Activated naive CD4-positive, alpha-beta T cell treated with Interleukin-2 at 50 U/mL for 16 hours (primary cell): Measurements from ENCODE around the gene DPPA5.
"Not testable (repeated sequence)": the region's sequence is repeated elsewhere in the genome, so short reads cannot be mapped to it uniquely, and the experiment has no call there.

Source experiments
- DNase-seq: peaks from one replicate; pipeline ENCODE4 v3.0.0-alpha.2; 2020

The DPPA5 gene

DNA sequence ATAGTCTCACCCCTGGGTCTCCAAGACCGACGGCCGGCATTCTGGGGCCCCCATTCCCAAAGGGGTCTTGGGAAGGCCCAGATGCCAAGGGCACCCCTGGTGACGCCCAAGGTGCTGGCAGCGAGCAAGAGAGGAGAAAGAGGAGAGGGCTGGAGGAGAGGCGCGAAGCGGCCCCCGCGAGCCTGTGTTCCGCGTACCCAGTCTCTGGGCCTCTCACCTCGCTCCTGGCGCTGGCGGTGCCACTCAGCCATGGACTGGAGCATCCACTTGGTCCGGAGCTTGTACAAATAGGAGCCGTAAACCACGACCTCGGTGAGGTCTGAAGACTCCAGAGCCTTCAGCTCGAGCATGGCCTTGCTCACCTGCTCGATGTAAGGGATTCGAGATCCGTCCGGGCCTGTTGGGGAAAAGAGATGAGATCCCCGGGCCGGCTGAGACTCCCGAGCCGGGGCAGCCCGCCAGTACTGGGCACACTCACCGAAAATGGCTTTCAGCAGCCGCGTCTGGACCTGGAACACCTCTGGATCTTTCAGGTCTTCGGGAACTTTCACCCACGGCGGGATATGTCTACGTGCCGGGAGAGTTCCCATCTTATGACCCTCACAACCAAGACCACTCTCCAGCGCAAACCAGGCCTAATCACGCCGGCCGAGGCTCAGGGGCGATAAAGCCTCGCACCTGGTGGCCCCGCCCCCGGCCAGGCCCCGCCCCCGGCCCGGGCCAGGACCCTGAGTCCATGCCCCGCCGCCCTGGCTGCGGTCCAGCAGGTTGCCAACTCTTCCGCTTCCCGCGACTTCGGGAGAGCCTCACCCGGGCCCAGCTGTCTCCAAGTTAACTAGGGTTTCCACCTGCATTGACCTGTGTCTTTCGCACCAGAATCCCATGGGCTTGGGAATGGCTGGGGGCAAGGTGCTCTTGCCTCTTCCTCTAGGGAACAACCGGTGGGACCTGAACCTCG lies at the start of gene DPPA5:
TSS of gene DPPA5 (minus strand) at position 641 of the 958 bp plus-strand sequence. CDS start at position 590, 51 bp downstream.
- no peak for DNase-seq

DNA sequence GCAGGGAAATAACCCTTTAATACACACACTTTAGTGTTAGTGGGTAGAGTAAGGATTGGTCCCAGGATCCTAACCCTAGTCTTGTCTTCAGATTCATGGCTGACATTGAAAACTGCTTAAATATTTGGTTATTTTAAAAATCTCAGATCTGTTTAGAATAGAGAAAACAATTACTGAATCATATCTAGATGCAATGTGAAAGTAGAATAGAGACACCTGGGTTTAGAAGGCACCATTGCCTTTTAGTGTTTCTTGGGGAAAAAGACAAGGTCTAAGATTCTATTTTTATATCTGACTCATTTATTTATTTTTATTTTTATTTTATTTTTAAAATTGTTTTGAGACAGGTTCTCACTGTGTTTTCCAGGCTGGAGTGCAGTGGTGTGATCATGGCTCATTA lies 46.6 kb upstream of the DPPA5 start:
- no peak for DNase-seq

GRCh38 chr6:73395875-73396274 lies 41.8 kb upstream of the DPPA5 start:
- DNase-seq, result no peak

GRCh38 chr6:73394577-73395354 lies 40.7 kb upstream of the DPPA5 start, which contains the start of gene DDX43:
TSS of gene DDX43 (plus strand) at chr6:73394828. CDS start at chr6:73394906, 78 bp downstream.
- peak; percentile 36 for DNase-seq

DNA sequence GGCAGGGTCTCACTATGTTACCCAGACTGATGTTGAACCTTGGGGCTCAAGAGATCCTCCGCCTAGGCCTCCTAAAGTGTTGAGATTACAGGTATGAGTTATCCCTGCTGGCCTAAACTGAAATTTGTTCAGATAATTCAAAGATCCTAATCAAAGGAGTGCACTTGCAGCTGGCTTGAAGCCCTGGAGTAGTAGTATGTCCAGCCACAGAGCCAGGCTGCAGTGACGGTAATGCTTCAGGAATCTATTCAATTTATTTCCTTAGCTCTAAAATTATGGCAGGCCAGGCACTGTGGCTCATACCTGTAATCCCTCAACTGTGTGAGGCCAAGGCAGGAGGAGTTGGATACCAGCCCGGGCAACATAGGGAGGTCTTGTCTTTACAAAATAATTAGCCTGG lies 39.2 kb upstream of the DPPA5 start:
- no peak for DNase-seq

- not testable (repeated sequence) for DNase-seq
Observed at GRCh38 chr6:73392188-73392587, 38.1 kb upstream of the DPPA5 start.

DNA sequence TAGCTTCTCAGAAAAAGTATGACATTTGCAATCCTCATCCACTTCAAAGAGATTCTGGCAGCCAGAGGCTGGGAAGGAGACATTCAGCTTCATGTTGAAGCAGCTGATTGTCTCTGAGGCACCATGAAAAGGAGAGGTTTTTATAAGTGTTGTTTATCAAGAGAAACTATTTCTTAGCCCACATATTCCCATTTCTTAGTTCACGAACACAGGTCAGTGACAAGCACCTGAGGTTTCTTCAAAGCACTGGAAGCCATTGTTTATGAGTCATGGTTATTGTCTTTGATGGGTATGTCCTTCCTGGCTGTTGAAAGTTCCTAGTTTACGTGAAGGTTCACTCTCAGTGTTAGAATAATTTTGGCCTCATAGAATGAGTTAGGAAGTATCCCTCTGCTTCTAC lies 37.6 kb upstream of the DPPA5 start:
- DNase-seq, result no peak

GRCh38 chr6:73389854-73390253 lies 35.8 kb upstream of the DPPA5 start:
- no peak for DNase-seq

GRCh38 chr6:73388800-73389512 lies 34.9 kb upstream of the DPPA5 start:
- peak; percentile 66 for DNase-seq

- DNase-seq, result no peak
Observed at GRCh38 chr6:73388433-73388799, 34.3 kb upstream of the DPPA5 start.

DNA sequence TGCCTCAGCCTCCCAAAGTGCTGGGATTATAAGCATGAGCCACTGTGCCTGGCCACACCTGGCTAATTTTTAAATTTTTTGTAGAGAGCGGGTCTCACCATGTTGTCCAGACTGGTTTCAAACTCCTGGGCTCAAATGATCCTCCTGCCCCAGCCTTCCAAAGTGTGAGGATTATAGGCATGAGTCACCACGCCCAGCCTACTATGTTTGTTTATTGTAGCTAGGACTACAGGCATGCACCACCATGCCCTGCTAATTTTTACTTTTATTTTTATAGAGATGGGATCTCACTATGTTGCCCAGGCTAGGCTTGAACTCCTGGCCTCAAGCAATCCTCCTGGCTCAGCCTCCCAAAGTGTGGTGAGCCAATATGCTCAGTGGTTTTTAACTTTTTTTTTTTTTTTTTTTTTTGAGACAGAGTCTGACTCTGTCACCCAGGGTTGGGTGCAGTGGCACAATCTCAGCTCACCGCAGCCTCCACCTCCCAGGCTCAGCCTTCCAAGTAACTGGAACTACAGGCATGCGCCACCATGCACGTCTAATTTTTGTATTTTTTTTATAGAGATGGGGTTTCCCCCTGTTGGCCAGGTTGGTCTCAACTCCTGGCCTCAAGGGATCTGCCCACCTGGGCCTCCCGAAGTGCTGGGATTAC lies 28.5 kb upstream of the DPPA5 start:
- no peak for DNase-seq

- not testable (repeated sequence) for DNase-seq
Observed at GRCh38 chr6:73381531-73381930, 27.5 kb upstream of the DPPA5 start.

- DNase-seq, result no peak
Observed at GRCh38 chr6:73377225-73377624, 23.1 kb upstream of the DPPA5 start.

DNA sequence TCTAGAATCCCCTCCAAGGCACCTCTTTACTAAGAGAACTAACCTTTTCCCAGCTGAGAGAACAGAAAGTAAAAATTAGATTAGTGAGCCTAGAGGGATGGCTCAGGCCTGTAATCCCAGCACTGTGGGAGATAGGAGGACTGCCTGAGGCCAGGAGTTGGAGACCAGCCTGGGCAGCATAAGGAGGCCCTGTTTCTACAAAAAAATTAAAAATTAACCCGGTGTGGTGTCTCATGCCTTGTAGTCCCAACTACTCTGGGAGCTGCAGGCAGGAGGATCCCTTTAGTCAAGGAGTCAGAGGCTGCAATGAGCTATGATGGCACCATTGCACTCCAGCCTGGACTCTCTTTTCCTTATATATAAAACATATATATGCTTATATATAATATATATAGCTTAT lies 21.1 kb upstream of the DPPA5 start:
- DNase-seq, result no peak

DNA sequence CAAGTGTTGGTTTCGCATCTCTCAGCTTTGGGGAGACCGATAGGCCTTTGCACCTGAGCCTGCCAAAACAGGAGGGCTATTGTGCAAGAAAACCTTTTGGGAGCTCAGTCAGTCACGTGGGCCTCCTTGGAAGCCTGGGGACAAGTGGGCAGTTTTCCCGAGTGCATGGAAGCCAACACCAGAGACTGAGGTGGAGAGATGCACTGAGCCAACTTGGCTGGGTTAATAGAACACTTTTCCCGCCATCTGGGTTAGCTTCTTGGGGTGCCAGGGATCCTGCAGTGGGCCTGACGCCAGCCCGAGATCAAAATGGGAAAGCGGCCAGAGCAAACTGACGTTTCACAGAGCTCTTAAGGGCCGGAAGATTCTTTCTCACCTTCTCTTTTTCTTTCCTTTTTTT lies 18.4 kb upstream of the DPPA5 start:
- DNase-seq, result no peak

DNA sequence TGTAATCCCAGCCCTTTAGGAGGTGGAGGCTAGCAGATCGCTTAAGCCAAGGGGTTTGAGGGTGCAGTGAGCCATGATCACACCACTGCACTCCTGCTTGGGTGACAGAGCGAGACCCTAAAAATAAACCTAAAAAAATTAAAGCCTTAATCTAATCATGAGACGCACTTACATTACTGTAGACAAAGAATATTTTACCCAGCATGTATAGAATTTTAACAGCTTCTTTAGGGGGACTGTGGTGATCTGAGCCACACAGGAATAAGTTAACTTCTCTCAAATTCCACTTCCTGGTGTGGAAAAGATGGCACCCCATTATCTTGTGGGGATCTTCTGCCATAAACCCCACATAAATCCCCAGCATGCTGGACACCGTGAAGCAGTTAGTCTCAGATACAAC lies 17.9 kb upstream of the DPPA5 start:
- no peak for DNase-seq

- no peak for DNase-seq
Observed at GRCh38 chr6:73369563-73369962, 15.5 kb upstream of the DPPA5 start, which contains the start of gene OOEP. TSS of gene OOEP (minus strand) at chr6:73369897. CDS start at chr6:73369792, 105 bp downstream.

DNA sequence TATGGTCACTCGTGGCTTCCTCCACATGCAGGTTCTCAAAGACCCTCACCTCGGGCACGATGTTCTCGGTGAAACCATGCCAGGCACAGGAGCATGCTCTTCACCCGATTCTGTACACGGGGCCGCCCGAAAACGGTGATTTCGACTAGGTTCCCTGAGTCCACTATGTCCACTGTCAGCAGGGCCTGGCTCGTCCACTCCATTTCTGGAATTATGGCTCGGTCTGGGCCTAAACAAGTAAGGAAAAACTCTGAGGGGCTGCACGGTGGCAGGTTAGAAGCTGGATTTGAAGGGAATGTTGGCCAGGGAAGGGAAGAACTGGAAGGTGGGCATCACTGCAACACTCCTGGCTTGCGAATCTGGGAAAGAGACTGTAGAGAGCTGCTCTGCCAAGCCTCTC lies 15.1 kb upstream of the DPPA5 start:
- no peak for DNase-seq

DNA sequence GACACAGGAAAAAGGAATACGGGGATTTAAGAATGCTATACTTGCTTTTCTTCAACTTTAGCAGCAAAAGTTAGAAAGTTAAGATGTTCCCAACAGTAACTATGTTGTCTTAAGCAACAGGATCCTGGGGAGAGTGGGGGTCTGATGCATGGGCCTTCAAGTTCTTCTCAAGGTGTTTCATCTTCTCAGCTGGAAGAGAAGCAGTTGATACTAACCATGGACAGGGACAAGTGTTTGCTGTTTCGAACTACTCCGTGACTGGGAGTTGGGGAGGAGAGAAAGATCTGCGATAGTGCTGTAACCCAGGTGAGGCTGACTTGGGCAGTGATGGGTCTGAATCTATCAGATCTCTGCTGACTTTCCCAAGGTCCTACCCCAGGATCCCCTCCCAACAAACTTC lies 14.6 kb upstream of the DPPA5 start:
- DNase-seq, result no peak

- no peak for DNase-seq
Observed at GRCh38 chr6:73367761-73368355, 13.8 kb upstream of the DPPA5 start.

GRCh38 chr6:73364549-73364948 lies 10.5 kb upstream of the DPPA5 start:
- no peak for DNase-seq

GRCh38 chr6:73364121-73364520 lies 10.0 kb upstream of the DPPA5 start:
- DNase-seq, result no peak
